Body of pancreas (tissue), 4 donors: ENCODE results near the gene TIAM1. TPM values are rescaled to one million over a fixed set of nuclear protein-coding genes. Genes with fewer than 3 reads are reported as not detected.

Experiments
- ATAC-seq: fragments of 150-250 bp; one replicate; pipeline ENCODE4 v1.9.1; 2016
- DNase-seq, 4 donors: peaks; one replicate each; pipeline ENCODE4 v3.0.0-alpha.2; 2019
- H3K27ac ChIP-seq, 4 donors: fragments of 200-600 bp; sonication (generic); 1 replicate in 3 of 4; 2 replicates in 1 of 4; pipeline versions ENCODE4 v1.5.1 to v1.6.1; 2016 to 2019; ENCODE audit warnings: mild to moderate bottlenecking in 1 of 4, mixed read lengths in 1 of 4, moderate library complexity in 1 of 4
- H3K27me3 ChIP-seq, 2 donors: fragments of 200-600 bp; sonication (generic); one replicate each; pipeline ENCODE4 v1.6.0; 2016; ENCODE audit warnings: mild to moderate bottlenecking in 1 of 2
- H3K36me3 ChIP-seq, 2 donors: fragments of 200-600 bp; sonication (generic); replicated peaks in 1 of 2; 2 replicates each; pipeline ENCODE4 v1.5.1; 2016; ENCODE audit warnings: low read depth in 2 of 2; ENCODE audit not compliant: insufficient read depth in 1 of 2
- H3K4me1 ChIP-seq: fragments of 200-600 bp; sonication (generic); one replicate; pipeline ENCODE4 v1.6.0; 2016
- H3K4me3 ChIP-seq, 2 donors: fragments of 200-600 bp; sonication (generic); 1 replicate in 1 of 2; 2 replicates in 1 of 2; pipeline ENCODE4 v1.5.1; 2016 to 2019
- H3K9me3 ChIP-seq, 3 donors: fragments of 200-600 bp; sonication (generic); 1 replicate in 2 of 3; 2 replicates in 1 of 3; pipeline ENCODE4 v1.5.1; 2016
- POLR2A ChIP-seq, 3 donors: fragments of 450-650 bp; IDR thresholded peaks; one replicate each; pipeline ENCODE4 v1.6.1; 2016; ENCODE audit warnings: antibody characterized with exemption in 3 of 3, mild to moderate bottlenecking in 2 of 3
- WGBS, 2 donors: methylation state at CpG; one replicate each; pipeline ENCODE4 v1.1.5; 2017; 5-methylcytosine and 5-hydroxymethylcytosine counted together
- intact Hi-C: fragments of 100-400 bp; cut with DNase I; formaldehyde crosslinking; loops from one replicate; pipeline ENCODE4 v1.15.1; 2023
- total RNA-seq, 2 donors: library from RNA; depleted of rRNA; stranded (reverse); fragments of >200 nt; gene quantifications; one replicate each; pipeline ENCODE4 v1.1.0, GENCODE V29; 2016
- TF ChIP-seq, protein P1 (sequence below), 7 experiments: fragments of 450-650 bp in 4 of 7; fragments of 200-600 bp in 3 of 7; sonication (generic) in 3 of 7; IDR thresholded peaks; one replicate each; pipeline ENCODE4 v1.5.1; 2016 to 2019; ENCODE audit warnings: antibody characterized with exemption in 7 of 7

Gene TIAM1
- total RNA-seq, 2 donors from 2014 or later, result 3.6 to 8.8 TPM

DNA sequence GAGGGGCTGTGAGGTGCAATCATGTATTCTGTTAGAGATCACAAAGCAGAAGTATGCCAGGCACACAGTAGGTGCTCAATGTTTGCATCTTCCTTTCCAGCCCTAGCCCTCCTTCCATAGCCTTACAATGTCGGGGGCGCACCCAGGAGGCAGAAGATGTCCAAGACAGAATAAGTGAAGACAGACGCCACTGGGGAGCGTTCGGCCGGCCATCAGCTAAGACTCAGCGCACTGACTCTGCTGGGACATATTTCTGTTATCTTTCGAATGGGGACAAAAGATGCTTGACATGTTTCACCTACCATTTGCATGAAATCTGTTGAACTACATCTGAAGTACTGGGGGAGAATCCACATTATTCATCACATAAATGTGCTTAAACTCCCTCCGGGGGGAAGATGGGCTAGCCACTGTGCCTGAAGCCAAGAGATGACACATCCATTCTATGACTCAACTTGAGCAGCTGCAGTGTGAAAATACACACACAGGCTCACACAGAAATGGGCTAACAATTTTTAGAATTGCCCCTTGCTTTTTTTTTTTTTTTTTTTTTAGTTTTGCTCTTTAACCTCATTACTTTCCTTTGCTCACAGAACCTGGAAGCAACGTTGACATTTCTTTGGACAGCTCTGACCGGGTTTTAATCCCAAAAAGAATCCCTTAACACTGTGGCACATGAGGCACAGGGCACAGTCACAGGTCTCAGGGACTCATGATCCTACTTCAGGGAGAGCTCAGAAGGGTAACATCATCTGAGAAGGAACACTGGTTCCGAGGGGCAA lies 7.9 kb downstream of the TIAM1 start:
- H3K36me3 ChIP-seq, result no peaks in the 10 kb centered on the region
- ATAC-seq (no peak), DNase-seq (peak in 1 of 4 donors; percentile 9)
- H3K9me3 ChIP-seq, result no peaks in the 10 kb centered on the region
- intact Hi-C loops, result loop anchor here (10.0 kb wide), 1 partner anchor 249 kb away; no protein-coding TSS in a partner anchor
- no peaks in the 10 kb centered on the region for H3K4me1 ChIP-seq
- H3K27me3 ChIP-seq, result no peaks in the 10 kb centered on the region
- TF ChIP-seq POLR2A (IDR thresholded peaks at IDR 0.05), result no peak
- TF ChIP-seq, protein P1, sequence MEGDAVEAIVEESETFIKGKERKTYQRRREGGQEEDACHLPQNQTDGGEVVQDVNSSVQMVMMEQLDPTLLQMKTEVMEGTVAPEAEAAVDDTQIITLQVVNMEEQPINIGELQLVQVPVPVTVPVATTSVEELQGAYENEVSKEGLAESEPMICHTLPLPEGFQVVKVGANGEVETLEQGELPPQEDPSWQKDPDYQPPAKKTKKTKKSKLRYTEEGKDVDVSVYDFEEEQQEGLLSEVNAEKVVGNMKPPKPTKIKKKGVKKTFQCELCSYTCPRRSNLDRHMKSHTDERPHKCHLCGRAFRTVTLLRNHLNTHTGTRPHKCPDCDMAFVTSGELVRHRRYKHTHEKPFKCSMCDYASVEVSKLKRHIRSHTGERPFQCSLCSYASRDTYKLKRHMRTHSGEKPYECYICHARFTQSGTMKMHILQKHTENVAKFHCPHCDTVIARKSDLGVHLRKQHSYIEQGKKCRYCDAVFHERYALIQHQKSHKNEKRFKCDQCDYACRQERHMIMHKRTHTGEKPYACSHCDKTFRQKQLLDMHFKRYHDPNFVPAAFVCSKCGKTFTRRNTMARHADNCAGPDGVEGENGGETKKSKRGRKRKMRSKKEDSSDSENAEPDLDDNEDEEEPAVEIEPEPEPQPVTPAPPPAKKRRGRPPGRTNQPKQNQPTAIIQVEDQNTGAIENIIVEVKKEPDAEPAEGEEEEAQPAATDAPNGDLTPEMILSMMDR (IDR thresholded peaks at IDR 0.05), result no peak
- 79 to 84% methylated on average over 12 of the region's 12 CpGs for WGBS, 2 donors
- no peak overlapping the region for H3K4me3 ChIP-seq
- H3K27ac ChIP-seq, result no peak overlapping the region

DNA sequence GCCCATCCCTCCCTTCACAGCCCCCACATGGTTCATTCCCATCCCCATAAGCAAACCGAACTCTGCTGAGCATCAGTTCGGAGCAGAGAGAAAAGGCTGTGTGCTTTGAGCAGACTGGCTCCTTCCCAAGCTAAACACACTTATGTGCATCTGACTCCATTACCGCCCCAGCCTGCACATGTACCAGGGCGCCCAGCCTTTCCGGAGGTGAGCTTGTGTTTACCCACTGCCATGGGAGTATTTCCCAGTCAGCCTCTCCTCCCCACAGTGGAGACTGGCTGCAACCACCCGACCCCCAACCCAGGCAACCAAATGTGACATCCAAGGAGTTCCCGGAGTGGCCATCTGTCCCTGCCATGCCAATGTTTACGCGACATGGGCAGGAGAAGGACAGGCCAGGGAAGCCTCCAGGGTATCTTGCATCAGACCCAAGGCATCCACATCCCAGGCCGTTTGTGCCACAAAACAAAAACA lies 9.4 kb downstream of the TIAM1 start:
- Histone ChIP-seq H3K27me3 (no peaks in the 10 kb centered on the region), H3K36me3 (no peaks in the 10 kb centered on the region), H3K9me3 (no peaks in the 10 kb centered on the region), H3K4me3 (no peak overlapping the region), H3K27ac (no peak overlapping the region), H3K4me1 (no peaks in the 10 kb centered on the region)
- TF ChIP-seq, protein P1 (IDR thresholded peaks at IDR 0.05), result no peak
- TF ChIP-seq POLR2A (IDR thresholded peaks at IDR 0.05), result no peak
- ATAC-seq, result peak; percentile 53
- WGBS, 2 donors, result 47 to 69% methylated on average over 5 to 10 of the region's 10 CpGs
- intact Hi-C loops, result loop anchor here (10.0 kb wide), 1 partner anchor 250 kb away; no protein-coding TSS in a partner anchor
- peak in 3 of 4 donors; percentile 41 to 63 (median 46) for DNase-seq

DNA sequence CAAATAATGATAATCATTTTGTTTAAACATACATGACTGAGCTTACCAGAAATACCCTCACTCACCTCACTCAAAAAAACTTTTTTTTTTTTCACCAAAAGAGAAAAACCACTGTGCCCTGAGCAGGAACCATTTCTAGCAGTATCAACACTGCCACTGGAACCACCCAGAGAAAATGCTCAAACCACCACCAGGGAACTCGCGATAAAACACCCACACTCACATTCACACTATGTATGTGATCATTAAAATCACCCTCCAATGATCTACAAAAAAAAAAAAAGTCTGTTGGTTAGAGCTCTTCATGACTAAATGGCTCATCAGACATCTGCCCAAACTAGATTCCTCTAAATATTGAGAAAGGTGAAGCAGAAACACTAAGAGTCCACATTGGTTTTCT lies 11.5 kb downstream of the TIAM1 start:
- Histone ChIP-seq H3K36me3 (no peaks in the 10 kb centered on the region), H3K9me3 (no peaks in the 10 kb centered on the region), H3K27me3 (no peaks in the 10 kb centered on the region), H3K4me3 (no peak overlapping the region), H3K27ac (no peak overlapping the region), H3K4me1 (no peaks in the 10 kb centered on the region)
- DNase-seq (no peak), ATAC-seq (no peak)
- 84 to 93% methylated on average over 2 of the region's 2 CpGs for WGBS, 2 donors
- intact Hi-C loops, result loop anchor here (10.0 kb wide), 1 partner anchor 252 kb away; no protein-coding TSS in a partner anchor
- TF ChIP-seq POLR2A (IDR thresholded peaks at IDR 0.05), result no peak
- TF ChIP-seq, protein P1 (IDR thresholded peaks at IDR 0.05), result no peak

DNA sequence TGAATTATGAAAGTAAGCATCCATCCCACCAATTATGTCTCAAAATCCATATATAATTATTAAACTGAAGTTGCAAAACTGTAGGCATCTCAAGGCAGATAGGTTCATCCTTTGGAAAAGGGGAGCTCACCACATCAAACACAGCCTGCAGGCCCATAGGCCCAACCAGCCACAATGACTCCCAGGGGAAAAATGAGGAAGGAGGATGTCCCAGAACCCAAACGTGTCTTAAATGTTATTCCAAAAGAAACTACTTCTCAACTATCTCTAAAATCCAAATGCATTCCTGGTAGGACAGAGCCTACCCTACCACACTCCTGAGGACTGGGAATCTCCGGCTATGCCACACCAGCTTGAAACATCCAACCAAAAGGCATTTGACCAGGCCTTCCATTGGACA lies 12.8 kb downstream of the TIAM1 start:
- DNase-seq (no peak), ATAC-seq (no peak)
- intact Hi-C loops, result loop anchor here (10.0 kb wide), 1 partner anchor 254 kb away; no protein-coding TSS in a partner anchor
- H3K27me3 ChIP-seq, result no peaks in the 10 kb centered on the region
- H3K9me3 ChIP-seq, result no peaks in the 10 kb centered on the region
- H3K4me3 ChIP-seq, result no peak overlapping the region
- no peak overlapping the region for H3K27ac ChIP-seq
- WGBS, 2 donors, result 65 to 67% methylated on average over 2 of the region's 2 CpGs
- H3K36me3 ChIP-seq, result no peaks in the 10 kb centered on the region
- TF ChIP-seq POLR2A (IDR thresholded peaks at IDR 0.05), result no peak
- TF ChIP-seq, protein P1 (IDR thresholded peaks at IDR 0.05), result no peak
- no peaks in the 10 kb centered on the region for H3K4me1 ChIP-seq
